Stimulated activated CD8-positive, alpha-beta memory T cell treated with anti-CD3 and anti-CD28 coated beads, Interleukin-4, amount 100 ng/mL, for 4 hours (primary cell): ENCODE measurements around the gene MYL1.

Experiments
- DNase-seq, 2 donors: peaks; one replicate each; pipeline ENCODE4 v3.0.0-alpha.2; 2020; ENCODE audit warnings: low read depth in 2 of 2, low spot score in 1 of 2

Gene MYL1

DNA sequence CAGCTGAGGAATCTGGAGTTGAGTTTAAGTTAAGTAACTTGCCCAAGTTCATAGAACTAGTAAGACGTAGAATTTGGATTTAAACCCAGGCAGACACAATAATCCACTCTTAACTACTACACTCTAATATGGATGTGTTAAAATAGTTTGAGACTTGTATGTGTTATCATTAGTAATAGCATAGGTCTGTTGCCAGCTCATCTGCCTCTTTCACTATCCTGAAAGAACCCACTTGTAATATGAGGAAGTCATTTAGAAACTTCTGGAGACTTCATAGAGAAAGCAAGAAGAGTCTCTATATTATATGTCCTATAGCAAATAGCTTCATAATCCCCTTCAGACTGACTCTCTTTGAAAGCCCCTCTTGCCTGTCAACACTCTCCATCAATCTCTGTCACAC, 46.7 kb downstream of the MYL1 start:
- DNase-seq: no peak

DNA sequence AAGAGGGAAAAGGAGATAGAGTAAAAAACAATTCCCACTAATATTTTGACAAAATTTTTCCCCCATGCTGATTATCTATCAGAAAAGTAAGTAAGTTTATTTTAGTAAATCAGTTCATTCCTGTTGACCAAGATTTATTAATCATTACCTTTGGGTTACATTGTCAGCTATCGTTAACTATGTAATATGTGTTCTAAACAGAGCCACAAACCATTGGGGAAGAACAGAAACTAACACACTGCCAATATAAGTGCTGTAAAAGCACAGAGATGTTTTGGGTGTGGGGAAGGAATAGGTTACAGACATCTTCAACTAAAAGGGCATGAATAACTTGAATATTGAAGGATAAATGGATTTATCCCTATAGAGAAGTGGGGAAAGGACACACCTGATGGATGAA, 47.3 kb downstream of the MYL1 start:
- DNase-seq: no peak

DNA sequence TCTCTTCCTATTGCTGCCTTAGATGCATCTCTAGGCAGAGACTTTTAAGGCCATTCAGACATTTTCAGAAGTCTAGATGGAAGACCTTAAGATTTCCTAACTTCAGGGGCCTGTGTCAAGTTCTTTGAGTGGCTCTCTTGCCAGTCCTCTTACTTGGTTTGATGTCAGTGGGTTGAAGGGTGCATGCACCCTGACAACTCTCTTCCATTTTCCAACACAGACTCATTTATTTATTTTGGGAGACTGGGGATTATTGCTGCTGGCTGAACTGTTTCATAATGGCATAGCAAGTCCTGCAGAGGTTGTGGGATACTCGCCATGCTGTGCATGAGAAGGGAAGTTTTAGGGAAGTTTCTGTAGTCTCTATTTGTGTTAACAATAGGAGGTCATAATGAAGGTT, 50.7 kb downstream of the MYL1 start:
- DNase-seq: no peak

DNA sequence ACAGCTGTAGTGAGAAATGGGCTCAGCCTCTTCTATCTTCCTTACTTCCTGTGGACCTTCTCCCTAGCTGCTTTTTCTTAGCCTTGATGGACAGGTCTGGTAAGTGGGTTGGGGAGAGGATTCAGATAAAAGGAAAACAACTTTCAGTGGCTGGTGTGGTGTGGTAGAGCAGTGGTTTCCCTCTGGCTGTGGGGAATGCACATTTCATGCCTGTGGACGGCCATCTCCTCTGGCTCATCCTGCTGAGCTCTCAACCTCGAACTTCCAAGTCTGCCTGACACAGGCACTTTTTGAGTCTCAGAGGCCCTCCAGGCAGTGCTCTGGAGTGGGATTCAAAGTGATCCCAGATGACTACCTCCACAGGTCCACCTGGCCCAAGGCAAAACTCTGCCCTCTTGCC, 51.1 kb downstream of the MYL1 start:
- no peak for DNase-seq

DNA sequence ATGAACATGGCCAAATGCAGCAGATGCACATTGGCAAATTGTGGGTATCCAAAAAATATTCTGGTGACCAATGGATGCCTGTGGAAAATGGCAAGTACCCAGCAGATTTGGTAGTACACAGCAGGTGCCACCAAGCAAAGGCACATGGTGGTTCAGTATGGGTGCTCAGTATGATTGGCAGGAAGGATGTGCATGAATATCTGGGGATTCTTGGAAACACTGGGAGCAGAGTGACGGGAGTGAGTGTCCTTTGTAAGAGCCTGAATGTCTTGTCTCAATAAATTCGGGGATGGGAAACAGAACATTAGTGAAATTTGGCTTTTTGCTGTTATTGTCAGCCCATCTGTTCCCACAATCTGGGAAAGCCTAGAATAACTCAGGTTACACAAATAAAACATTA, 52.9 kb downstream of the MYL1 start:
- no peak for DNase-seq

DNA sequence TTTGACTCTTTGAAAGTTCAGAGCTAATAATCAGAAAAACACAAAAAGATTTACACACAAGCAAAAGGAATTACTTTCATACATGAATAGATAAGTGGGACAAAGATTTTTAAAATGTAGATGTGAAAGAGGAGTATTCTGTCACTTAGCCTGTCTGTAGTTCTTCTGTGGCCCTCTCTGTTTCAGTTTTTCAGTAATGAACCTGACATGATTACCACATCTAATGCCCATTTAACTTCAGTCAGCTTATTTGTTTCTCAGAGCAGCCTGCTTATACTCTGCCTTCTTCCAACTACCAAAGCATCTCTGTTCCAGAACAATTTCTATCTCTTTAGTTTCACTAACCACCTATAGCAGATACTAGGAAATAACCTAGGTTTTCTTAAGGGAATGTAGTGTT, 55.3 kb downstream of the MYL1 start:
- no peak for DNase-seq

DNA sequence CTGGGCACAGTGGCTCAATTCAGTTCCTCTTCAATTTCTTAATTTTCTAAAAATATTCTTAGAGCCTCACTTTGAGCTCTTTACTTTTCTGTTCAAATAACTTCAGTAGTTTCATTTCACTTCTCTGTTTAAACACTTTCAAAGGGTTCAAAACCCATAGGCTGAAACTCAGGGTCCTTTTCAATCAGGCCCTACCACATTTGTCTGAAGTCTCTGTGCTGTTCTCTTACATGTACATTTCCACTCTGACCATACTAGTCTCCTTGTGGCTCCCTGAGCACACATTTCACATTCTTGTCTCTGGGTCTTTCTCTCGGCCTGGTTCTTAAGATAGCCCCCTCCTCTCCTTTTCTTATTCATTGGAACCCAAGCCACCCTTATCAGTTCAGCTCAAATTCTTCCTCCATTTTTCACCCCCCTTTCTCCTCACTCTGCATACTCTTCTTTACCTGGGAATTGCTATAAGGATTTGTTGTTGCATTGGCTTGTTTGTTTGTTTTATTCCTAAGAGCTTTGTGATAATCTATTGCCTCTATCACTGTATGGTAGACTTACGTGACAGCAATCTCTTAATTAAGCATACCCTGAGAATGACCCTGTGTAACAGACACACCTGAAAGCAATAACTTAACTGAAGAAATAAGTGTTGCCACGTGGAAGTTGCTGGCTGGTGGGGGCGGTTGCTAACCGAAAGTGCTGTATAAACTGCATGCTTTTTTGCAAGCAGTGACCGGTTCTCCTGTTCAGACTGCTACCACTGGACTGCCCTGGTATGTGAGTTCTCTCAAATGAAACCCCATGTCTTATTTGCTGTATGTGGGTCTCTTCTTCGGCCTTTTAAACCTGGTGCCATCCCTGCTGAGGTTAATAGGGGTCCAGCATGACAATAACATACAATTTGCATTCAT, 62.0 kb downstream of the MYL1 start:
- DNase-seq: no peak

DNA sequence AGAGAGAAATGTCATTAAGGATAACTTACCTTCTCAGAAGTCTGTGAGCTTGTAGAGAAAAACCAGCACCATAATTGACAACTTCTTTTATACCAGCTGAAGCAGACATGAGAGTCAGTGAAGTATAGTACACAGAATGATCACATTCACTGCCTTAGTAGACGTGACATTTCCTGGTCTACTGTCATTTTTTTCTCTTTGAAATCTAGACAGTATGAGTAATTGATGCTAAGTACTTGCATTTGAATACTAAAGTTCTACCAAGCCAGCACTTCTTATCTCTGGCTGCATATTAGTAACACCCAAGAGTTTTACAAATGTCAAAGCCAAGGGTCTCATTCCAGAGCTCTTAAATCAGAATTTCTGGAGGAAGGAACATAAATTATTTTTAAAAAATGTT, 64.4 kb downstream of the MYL1 start:
- DNase-seq: no peak
